Measurements from ENCODE around the gene FBXL20.
"Not testable (repeated sequence)": the region's sequence is repeated elsewhere in the genome, so short reads cannot be mapped to it uniquely, and the experiment has no call there.

The FBXL20 gene, protein sequence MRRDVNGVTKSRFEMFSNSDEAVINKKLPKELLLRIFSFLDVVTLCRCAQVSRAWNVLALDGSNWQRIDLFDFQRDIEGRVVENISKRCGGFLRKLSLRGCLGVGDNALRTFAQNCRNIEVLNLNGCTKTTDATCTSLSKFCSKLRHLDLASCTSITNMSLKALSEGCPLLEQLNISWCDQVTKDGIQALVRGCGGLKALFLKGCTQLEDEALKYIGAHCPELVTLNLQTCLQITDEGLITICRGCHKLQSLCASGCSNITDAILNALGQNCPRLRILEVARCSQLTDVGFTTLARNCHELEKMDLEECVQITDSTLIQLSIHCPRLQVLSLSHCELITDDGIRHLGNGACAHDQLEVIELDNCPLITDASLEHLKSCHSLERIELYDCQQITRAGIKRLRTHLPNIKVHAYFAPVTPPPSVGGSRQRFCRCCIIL

GRCh38 chr17:39401412-39402243 is at the start of gene FBXL20:
FBXL20 (minus strand) TSS chr17:39401626; CDS start chr17:39401402, 224 bp downstream.
- DNase-seq (ENCODE audit: low read depth): peak; percentile 90

DNA sequence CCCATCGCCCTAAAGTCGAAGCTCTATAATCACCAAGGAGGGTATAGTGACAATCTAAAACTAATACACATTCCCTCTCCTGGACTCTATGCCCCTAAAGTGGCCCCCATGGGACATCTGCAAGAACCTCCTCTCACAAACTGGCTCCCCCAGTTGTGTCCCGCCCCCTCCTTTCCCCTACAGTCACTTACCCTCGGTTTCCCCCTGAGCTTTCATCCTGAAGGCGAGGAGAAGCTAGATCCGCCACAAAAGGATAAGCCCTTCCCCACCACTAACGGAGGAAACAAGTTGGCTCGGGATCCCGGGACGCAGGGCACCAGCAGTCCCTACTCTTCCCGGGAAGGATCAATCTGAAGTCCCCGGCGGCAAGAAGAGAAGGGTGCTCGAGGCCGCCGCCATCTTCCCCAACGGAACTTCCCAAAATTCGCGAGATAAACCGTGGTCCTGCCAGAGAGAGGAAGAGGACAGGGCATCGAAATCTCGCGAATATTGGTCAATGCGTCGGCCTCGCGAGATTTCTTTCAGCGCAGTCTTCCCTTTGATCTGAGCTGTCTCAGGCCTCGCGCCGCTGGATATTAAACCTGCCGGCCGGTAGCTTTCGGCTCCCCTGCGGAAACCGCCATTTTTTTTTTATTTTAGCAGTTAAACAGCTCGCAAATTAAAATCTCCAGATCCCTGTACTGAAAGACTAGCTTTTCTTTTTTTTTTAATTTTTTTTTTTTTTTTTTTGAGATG is 49.6 kb upstream of the FBXL20 start, which contains the start of gene MED1:
Gene MED1 (minus strand): TSS at position 417 of the 735 bp plus-strand sequence. CDS start 201 bp downstream, at position 216.
- peak; percentile 82 for DNase-seq (ENCODE audit: low read depth)

- DNase-seq (ENCODE audit: low read depth): no peak
Observed at GRCh38 chr17:39450051-39450450, 48.6 kb upstream of the FBXL20 start.

GRCh38 chr17:39447561-39447960 is 46.1 kb upstream of the FBXL20 start:
- no peak for DNase-seq (ENCODE audit: low read depth)

DNA sequence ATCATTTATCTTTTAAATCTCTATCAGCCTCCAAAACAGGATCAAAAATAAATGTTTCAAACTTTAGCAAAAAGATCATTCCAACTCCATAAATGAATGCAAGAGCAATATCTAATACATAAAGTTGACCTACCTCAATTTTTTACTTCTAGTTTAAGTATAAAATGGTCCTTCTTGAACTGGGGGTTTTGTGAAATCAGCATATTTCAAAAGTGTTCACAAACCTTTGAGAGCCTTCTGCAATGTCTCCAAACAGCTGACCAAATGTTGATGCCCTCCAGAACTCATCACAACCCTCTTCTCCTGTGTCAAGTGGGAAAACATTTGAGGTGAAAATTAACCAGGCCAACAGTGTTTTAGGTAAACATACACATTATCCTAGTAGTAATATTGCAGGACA is 41.9 kb upstream of the FBXL20 start:
- no peak for DNase-seq (ENCODE audit: low read depth)

DNA sequence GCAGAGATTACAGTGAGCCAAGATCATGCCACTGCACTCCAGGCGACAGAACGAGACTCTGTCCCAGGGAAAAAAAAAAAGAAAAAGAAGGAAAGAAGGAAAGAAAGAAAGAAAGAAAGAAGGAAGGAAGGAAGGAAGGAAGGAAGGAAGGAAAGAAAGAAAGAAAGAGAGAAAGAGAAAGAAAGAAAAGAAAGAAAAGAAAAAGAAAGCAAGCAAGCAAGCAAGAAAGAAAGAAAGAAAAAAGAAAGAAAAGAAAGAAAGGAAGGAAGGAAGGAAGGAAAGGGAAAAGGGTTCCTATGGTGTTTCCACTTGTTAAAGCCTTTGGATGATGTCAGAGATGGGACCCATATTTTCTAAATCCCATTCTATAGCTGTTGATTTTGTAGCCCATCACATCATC is 38.4 kb upstream of the FBXL20 start:
- DNase-seq (ENCODE audit: low read depth): not testable (repeated sequence)

DNA sequence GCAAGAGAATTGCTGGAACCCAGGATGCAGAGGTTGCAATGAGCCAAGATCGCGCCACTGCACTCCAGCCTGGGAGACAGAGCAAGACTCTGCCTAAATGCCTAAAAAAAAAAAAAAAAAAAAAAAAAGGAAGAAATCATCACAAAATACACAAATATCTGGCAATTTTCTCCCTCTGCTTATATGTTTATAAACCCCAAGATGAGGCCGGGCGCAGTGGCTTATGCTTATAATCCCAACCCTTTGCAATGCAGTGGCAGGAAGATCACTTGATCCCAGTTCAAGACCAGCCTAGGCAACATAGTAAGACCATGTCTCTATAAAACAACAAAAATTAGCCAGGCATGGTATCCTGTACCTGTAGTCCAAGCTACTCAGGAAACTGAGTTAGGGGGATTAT is 28.2 kb upstream of the FBXL20 start:
- DNase-seq (ENCODE audit: low read depth): no peak

DNA sequence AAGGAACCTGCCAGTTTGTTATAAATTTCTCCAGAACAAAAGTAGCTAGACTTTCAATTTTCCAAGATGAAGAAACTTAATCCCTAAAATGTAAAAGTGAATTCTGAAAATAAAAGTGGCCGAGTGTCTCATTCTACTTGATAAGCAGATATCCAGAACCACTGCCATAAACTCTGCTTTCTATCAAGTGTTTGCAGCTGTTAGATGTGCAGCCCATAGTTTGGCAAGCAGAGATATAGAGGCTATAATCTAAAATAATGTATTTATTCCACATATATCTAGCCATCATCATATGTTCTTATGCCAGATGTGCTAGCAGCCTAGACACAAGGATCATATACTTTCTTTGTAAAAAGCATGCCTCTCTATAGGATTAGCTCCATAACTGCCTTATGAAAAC is 14.7 kb upstream of the FBXL20 start:
- DNase-seq (ENCODE audit: low read depth): no peak

DNA sequence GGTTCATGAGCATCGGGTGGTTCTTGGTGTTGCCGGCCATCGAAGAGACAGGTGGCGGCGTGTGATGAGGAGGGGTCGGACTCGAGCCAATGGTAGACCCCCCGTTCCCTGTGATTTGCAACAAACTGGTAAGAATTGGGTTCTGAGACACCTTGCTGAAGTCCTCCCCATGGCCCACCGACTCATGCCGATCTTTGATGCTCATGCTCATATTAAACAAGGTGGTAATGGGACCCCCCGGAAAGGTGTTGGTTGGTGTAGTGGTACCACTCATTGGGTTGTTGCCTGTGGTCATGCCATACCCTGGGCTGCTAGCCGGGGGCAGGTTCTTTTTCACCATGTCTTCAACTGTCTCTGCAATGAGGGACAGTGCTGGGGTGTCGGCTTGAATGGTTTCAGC is 8.9 kb upstream of the FBXL20 start:
- no peak for DNase-seq (ENCODE audit: low read depth)

GRCh38 chr17:39408360-39408759 is 6.9 kb upstream of the FBXL20 start:
- no peak for DNase-seq (ENCODE audit: low read depth)

GRCh38 chr17:39406951-39407350 is 5.5 kb upstream of the FBXL20 start:
- no peak for DNase-seq (ENCODE audit: low read depth)

DNA sequence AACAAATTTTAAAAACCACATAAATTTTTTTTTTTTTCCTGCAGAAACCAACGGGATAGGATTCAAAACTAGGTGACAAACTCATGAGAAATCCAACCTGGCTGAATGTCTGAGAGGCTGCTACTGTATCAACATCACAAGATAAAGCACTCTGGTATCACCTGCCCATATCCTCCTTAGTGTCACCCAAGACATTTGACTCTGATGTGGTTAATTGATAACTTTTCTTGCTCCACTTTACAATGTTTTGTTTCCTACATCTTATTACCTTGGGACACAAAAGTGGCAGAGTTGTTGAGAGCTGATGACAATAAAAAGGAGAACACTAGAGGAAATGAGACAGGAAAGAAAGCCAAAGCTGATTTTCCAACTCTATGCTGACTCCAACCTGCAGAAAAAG is 4.0 kb upstream of the FBXL20 start:
- no peak for DNase-seq (ENCODE audit: low read depth)

DNA sequence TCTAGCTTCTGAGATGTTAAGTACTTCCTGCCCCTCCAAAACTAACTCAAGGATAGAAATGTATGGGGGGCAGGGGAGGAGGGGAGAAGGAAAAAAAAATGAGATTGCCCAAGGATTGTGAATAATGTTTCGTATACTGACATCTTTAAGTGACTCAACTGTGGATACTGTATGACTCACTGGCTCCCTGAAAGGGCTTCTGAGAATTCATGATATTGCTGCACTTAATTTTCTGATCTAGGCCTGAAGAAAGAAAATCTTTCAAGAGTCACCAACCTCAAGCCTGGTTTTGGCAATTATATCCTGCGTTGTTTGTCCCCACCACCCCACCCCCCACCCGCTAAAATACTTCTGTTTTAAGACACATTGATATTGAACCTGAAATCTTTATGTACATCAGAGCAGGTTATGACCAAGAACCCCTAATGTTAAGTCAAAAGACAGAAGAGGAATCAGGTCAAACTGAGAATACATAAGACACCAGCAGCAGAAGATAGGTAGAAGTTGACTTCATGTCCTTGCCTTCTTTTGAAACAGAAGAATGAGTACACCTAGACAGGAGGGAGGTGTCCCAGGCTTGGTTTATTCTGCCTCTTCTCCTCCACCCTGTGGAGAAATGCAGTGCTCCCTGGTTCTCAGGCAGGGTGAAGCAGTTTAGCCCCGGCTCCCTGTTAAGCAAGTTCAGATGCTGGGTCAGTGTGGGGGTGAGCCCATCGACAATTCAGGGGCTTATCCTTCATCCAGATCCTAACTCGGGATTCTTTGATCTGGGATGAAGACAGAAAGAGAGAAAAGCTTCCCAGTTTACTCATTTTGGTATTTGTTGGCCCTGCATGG is 3.3 kb upstream of the FBXL20 start:
- no peak for DNase-seq (ENCODE audit: low read depth)

GRCh38 chr17:39402890-39403605 is 1.6 kb upstream of the FBXL20 start:
- no peak for DNase-seq (ENCODE audit: low read depth)

GRCh38 chr17:39402244-39402889 is 941 bp upstream of the FBXL20 start:
- peak; percentile 77 for DNase-seq (ENCODE audit: low read depth)

GRCh38 chr17:39400547-39401411 is 647 bp downstream of the FBXL20 start:
- peak; percentile 1 for DNase-seq (ENCODE audit: low read depth)

GRCh38 chr17:39399791-39400190 is 1.6 kb downstream of the FBXL20 start:
- DNase-seq (ENCODE audit: low read depth): no peak

DNA sequence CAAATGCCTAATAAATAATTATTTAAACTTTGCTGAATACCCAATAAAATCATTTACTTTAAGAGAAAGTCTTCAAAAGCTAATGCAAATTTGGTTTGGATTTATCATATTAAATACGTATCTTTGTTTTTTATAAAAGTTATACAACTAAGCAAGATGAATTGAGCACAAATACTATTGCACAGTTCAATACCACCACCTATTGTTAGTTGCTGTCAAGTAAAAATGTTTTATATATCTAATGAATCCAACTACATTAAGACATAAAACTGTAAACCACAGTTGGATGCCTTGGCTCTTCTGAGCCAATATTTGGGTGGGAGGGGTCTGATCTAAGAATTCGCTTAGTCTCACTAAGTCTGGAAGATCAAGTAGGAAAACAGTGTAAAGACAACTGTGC is 7.7 kb downstream of the FBXL20 start:
- DNase-seq (ENCODE audit: low read depth): no peak

DNA sequence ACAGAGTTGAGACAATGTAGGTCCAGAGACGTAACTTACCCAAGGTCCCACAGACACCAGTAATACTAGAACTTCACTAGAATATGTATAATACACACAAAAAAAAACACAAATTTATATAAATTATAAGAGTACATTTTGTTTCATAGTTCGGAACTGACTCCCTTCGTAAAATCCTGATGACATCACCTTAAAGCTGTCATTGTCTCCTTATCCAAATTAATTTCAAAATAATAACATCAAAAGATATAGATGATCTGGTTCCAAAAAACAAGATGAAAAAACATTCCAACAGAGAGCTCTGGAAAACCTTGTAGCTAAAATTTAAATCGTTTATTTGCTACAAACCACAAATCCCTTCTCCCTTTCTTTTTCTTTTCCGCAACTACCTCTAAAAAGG is 10.0 kb downstream of the FBXL20 start:
- no peak for DNase-seq (ENCODE audit: low read depth)
